ENCODE data around the gene PDE8A.

DNA sequence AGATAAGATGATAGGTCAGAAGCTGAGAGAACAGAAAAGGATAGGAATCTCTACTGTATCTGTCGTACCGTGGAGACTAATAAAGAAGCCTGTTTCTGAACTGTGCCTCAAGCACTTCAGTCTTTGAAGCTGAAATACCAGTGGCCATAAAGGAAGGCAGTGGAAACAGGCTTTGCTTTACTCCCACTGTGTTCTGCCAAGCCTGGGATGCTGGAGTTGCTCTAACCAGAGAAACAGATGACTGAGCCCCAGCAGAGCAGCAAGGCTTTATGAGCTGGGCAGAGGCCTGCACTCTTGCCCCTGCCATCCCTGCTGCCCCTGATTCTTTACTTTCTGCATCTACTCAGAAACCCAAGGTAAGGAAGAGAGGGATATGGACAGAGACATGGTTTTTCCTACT, 89.4 kb downstream of the PDE8A start:
- TF ChIP-seq CTCF (conservative IDR thresholded peaks at IDR 0.05; ENCODE audit: low read depth, low read length) (no peak), EZH2phosphoT487 (IDR thresholded peaks at IDR 0.05; ENCODE audit: borderline replicate concordance, low read length) (no peak), EZH2 (IDR thresholded peaks at IDR 0.05; ENCODE audit: low read length, unreplicated experiment) (no peak)

Data from PC-3 (cell line).